ENCODE results near the gene COL6A3.

Gene COL6A3, protein sequence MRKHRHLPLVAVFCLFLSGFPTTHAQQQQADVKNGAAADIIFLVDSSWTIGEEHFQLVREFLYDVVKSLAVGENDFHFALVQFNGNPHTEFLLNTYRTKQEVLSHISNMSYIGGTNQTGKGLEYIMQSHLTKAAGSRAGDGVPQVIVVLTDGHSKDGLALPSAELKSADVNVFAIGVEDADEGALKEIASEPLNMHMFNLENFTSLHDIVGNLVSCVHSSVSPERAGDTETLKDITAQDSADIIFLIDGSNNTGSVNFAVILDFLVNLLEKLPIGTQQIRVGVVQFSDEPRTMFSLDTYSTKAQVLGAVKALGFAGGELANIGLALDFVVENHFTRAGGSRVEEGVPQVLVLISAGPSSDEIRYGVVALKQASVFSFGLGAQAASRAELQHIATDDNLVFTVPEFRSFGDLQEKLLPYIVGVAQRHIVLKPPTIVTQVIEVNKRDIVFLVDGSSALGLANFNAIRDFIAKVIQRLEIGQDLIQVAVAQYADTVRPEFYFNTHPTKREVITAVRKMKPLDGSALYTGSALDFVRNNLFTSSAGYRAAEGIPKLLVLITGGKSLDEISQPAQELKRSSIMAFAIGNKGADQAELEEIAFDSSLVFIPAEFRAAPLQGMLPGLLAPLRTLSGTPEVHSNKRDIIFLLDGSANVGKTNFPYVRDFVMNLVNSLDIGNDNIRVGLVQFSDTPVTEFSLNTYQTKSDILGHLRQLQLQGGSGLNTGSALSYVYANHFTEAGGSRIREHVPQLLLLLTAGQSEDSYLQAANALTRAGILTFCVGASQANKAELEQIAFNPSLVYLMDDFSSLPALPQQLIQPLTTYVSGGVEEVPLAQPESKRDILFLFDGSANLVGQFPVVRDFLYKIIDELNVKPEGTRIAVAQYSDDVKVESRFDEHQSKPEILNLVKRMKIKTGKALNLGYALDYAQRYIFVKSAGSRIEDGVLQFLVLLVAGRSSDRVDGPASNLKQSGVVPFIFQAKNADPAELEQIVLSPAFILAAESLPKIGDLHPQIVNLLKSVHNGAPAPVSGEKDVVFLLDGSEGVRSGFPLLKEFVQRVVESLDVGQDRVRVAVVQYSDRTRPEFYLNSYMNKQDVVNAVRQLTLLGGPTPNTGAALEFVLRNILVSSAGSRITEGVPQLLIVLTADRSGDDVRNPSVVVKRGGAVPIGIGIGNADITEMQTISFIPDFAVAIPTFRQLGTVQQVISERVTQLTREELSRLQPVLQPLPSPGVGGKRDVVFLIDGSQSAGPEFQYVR (N-terminal part only)

DNA sequence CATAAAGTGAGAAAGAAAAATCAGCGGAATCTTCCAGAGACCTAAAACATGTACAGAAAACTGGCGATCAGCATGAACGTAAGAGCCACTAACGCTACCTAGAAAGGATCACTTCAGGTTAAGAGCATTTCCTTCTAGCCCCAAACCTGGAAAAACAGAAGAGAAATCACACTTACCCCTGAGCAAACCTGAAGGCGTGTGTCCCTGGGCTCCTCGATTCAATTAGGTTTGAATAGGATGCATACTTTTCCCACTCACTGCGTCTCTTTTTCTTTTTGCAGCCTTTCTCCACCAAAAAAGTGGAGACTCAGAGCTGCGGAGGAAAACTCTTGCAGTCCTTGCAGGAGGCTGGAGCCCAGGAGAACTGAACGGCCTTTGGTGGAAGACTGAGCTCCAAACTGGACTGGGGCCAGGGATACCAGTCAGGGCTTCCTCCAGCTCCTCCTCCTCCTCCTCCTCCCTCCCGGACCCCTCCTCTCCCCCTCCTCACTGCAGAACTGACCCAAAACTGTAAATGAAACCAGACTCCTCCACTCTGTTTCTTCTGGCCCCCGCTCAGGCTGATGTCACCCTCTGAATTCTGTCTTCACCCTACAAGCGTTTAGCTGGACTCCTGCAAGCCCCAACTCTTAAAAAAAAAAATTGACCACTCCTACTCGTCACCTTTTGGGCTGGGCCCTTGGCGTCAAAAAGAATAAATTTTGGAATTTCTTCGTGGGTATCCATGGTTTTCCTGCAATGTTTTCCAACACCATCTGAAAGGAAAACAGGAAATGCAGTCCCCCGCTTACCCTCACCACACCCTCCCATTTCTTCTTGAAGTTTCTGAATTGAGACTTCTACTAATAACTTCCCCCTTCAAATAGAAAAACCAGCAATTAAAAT, at the start of gene COL6A3:
TSS of gene COL6A3 (minus strand) at position 388 of the 885 bp plus-strand sequence. CDS start 17,347 bp downstream, outside the sequence.
- no peak for TF ChIP-seq ZFX (IDR thresholded peaks at IDR 0.05)
- TF ChIP-seq, protein P1, sequence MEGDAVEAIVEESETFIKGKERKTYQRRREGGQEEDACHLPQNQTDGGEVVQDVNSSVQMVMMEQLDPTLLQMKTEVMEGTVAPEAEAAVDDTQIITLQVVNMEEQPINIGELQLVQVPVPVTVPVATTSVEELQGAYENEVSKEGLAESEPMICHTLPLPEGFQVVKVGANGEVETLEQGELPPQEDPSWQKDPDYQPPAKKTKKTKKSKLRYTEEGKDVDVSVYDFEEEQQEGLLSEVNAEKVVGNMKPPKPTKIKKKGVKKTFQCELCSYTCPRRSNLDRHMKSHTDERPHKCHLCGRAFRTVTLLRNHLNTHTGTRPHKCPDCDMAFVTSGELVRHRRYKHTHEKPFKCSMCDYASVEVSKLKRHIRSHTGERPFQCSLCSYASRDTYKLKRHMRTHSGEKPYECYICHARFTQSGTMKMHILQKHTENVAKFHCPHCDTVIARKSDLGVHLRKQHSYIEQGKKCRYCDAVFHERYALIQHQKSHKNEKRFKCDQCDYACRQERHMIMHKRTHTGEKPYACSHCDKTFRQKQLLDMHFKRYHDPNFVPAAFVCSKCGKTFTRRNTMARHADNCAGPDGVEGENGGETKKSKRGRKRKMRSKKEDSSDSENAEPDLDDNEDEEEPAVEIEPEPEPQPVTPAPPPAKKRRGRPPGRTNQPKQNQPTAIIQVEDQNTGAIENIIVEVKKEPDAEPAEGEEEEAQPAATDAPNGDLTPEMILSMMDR (conservative IDR thresholded peaks at IDR 0.05): no peak
- H3K27ac ChIP-seq: no peak within 1 kb of the TSS

DNA sequence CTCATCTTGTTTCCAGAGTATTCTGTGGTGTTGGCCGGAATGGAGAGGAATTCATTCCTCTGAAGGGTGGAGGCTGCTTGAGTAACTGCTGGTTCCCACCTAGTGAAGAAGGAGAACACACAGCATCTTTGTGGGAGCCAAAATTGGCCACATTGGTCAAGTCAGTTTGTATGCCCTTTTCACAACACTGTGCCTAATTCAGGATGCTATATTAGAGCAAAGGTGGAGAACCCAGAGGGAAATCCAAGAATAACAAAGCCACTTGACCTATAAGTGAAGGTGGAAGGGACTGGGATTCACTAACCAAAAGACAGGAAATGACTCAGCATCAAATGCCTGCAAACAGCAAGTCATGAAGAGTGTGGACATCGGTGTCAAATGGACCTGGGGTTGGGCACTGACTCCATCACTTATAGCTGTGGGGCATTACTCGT, 45.8 kb upstream of the COL6A3 start:
- H3K27ac ChIP-seq: no peak overlapping the region
- TF ChIP-seq, protein P1 (conservative IDR thresholded peaks at IDR 0.05): no peak
- no peak for TF ChIP-seq ZFX (IDR thresholded peaks at IDR 0.05)

- TF ChIP-seq, protein P1 (conservative IDR thresholded peaks at IDR 0.05): no peak
- no peak for TF ChIP-seq ZFX (IDR thresholded peaks at IDR 0.05)
- no peak overlapping the region for H3K27ac ChIP-seq
Measured at GRCh38 chr2:237459226-237459625, 45.3 kb upstream of the COL6A3 start.

DNA sequence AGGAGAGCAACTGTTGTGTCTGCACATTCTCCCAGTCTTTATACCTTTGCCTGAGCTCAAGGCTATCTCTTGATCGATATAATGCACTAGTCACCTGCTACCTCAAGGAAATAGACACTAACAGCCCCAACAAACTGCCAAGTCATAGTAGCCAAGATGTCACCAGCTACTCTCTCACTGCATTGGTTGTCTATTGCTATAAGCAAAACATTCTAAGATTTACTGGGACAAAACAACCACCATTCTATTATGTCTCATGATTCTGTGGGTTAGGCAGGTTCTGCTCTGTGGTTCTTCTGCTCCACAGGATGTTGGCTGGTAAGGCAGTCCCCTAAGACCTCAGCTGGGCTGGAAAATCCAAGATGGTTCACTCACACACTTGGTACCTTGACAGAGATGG, 44.6 kb upstream of the COL6A3 start:
- TF ChIP-seq, protein P1 (conservative IDR thresholded peaks at IDR 0.05): no peak
- no peak for TF ChIP-seq ZFX (IDR thresholded peaks at IDR 0.05)
- no peak overlapping the region for H3K27ac ChIP-seq

DNA sequence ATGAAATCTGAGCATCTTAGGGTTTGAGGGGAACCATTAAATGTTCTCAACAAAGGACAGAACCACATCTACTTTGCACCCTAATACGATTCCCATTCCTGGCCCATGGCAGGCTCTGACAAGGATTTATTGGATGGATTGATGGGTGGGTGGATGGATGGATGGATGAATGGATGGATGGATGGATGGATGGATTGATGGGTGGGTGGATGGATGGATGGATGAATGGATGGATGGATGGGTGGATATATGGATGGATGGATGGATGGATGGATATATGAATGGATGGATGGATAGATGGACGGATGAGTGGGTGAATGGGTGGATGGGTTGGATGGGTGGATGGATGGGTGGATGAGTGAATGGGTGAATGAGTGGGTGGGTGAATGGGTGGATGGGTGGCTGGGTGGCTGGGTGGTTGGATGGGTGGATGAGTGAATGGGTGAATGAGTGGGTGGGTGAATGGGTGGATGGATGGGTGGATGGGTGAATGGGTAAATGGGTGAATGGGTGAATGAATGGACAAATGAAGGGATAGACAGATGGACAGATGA, 43.5 kb upstream of the COL6A3 start:
- TF ChIP-seq, protein P1 (conservative IDR thresholded peaks at IDR 0.05): no peak
- TF ChIP-seq ZFX (IDR thresholded peaks at IDR 0.05): no peak
- H3K27ac ChIP-seq: no peak overlapping the region

DNA sequence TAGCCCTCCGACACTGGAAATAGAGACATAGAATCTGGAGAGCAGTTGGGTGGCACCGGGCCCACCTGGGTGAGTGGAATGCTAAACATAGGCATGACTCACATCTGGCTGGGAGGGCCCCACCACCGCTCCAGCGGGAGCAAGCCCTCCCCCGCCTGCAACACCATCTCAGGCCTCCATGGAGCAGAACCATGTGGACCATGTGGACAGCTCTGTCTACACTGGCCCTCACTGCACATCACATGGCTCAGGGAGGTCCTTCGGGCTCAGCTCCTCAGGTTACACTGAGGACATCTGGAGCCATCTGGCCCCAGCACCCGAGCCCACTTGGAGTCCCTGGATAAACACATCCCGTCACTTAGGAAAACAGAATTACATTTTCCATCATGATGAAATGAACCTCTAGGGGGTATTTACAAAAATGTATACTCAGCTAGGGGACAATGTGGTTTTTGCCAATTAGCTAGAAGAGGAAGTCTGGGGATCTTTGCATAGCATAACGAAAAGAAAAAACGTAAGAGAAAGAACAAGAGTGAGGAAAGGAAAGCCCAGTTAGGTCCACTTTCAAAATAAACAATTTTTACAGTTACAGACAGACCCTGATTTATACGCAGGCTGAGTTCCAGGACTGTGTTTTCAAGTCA, 42.4 kb upstream of the COL6A3 start:
- H3K27ac ChIP-seq: no peak overlapping the region
- no peak for TF ChIP-seq ZFX (IDR thresholded peaks at IDR 0.05)
- TF ChIP-seq, protein P1 (conservative IDR thresholded peaks at IDR 0.05): no peak
